AG09309 (cell line): ENCODE data around the gene FBXO4.

ENCODE experiments used
- DNase-seq: peaks from one replicate; pipeline ENCODE4 v3.0.0-alpha.2; 2010; ENCODE audit warnings: low read depth
- H3K4me3 ChIP-seq: 2 replicates; pipeline ENCODE4 v1.5.1; 2011; ENCODE audit warnings: mild to moderate bottlenecking, low read depth, low read length, moderate library complexity; ENCODE audit not compliant: control insufficient read depth
- TF ChIP-seq, protein P1 (sequence below): IDR thresholded peaks from 2 replicates; pipeline ENCODE4 v1.5.1; 2011; ENCODE audit warnings: mild to moderate bottlenecking, low read depth, low read length, inconsistent platforms; ENCODE audit not compliant: insufficient read depth, control insufficient read depth; ENCODE audit errors: missing control alignments

FBXO4 gene

DNA sequence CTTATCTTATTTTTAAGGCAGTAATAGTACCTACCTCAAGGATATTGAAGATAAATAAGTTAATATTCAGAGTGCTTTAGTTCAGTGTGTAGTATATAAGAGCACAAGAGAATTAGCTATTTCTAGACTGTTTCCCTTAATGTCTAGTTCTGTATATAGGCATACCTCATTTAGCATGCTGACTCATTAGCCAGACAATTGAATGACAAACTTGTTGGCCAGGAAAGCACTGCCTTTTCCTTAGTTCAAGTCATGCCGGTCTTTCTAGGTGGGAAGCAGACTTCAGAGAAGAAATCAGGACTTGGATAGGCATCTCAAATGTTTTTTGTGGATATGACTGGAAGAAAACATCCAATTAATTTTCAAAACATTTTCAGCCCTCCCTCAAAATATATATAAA lies 3.2 kb upstream of the FBXO4 start:
- no peak overlapping the region for H3K4me3 ChIP-seq
- TF ChIP-seq, protein P1, sequence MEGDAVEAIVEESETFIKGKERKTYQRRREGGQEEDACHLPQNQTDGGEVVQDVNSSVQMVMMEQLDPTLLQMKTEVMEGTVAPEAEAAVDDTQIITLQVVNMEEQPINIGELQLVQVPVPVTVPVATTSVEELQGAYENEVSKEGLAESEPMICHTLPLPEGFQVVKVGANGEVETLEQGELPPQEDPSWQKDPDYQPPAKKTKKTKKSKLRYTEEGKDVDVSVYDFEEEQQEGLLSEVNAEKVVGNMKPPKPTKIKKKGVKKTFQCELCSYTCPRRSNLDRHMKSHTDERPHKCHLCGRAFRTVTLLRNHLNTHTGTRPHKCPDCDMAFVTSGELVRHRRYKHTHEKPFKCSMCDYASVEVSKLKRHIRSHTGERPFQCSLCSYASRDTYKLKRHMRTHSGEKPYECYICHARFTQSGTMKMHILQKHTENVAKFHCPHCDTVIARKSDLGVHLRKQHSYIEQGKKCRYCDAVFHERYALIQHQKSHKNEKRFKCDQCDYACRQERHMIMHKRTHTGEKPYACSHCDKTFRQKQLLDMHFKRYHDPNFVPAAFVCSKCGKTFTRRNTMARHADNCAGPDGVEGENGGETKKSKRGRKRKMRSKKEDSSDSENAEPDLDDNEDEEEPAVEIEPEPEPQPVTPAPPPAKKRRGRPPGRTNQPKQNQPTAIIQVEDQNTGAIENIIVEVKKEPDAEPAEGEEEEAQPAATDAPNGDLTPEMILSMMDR = no peak
- DNase-seq = no peak

DNA sequence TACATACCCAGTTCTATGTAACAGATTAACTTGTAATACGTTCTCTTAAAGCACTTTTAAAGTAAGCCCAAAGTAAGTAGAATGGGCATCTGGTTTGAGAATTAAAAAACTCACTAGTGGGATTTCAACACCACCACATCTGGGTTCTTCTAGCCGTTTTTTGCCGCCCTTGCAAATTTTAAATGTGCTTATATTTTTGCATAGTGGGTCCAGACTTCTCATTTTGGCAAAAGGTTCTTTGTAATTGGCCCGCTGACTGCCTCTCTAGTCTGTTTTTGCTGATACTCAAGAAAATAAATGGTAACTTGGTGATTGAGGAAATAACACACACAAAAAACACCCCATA lies 582 bp upstream of the FBXO4 start:
- DNase-seq = no peak
- H3K4me3 ChIP-seq = peak overlapping the region; percentile 71
- TF ChIP-seq, protein P1 = no peak

DNA sequence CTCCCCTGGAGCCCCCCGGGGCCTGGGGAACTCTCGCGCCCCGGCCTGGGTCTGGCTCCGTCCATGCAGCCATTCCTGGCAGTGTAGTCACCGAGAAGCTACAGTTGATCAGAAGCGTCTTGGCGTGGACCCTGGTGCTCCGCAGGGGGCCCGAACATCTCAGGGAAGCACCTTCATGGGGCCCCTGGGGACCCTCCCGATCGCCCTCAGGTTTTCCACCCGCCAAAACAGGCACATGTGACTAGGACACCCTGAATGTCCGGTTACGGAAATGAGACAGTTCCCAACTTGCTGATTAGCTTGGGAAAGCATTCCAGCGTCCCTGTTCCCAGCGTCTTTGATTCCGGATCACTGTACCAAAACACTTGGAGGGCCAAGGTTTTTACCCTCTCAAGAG lies 472 bp downstream of the FBXO4 start:
- peak overlapping the region; percentile 71 for H3K4me3 ChIP-seq
- TF ChIP-seq, protein P1 = no peak
- DNase-seq = no peak

DNA sequence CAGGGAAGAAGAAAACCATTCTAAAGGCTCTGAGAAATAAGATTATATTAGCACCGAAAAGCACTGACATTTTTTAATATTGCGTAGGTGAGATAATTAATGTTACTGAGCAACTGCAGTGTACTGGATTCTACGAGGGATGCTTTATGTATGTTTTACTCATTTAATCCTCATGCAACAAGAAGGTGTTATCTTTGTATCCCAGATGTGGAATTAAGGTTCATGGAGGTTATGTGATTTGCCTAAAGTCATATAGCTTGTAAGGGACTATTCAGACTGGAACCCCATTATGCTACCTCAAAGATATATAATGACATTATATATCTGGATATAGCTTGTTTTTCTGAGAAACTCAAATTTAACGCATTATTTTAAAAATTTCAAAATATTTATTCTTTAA lies 2.5 kb downstream of the FBXO4 start:
- no peak for DNase-seq
- no peak overlapping the region for H3K4me3 ChIP-seq
- TF ChIP-seq, protein P1 = no peak

DNA sequence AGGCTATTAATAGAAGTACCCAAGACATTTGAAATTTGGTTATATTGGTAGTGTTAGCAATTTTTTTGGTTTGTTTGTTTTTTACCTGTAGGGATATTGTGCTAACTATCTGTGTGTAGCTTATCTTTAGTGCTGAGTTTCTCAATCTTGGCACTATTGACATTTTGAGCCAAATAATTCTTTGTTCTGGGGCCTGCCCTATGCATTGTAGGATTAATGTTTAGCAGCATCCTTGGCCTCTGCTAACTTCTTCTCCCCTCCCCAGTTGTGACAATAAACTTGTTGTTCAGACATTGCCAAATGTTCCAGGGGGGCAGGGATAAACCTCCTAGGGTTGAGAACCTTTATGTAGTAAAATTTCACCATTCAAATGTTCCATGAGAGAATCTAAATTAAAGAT lies 4.0 kb downstream of the FBXO4 start:
- no peak overlapping the region for H3K4me3 ChIP-seq

DNA sequence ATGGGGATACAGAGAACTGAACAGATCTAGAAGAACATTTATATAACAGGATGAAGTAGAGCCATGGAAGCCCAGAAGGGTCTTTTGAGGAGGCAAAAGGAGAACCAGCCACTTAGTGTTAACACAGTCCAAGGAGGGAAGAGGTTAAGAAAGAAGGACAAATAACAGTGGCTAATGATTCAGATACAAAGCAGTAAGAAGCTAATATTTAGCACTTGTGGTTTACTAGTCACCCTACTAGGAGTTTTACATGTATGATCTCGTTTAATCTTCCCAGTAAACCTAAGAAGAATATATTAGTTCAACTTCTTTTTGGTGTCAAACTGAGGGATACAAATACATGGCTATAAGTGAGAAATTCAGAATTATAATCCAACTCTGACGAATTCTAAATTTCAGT lies 7.7 kb downstream of the FBXO4 start:
- TF ChIP-seq, protein P1 = no peak
- no peak overlapping the region for H3K4me3 ChIP-seq

More for the DNA sequence above, 4.0 kb downstream of the FBXO4 start:
- no peak for DNase-seq
- TF ChIP-seq, protein P1 = no peak

DNA sequence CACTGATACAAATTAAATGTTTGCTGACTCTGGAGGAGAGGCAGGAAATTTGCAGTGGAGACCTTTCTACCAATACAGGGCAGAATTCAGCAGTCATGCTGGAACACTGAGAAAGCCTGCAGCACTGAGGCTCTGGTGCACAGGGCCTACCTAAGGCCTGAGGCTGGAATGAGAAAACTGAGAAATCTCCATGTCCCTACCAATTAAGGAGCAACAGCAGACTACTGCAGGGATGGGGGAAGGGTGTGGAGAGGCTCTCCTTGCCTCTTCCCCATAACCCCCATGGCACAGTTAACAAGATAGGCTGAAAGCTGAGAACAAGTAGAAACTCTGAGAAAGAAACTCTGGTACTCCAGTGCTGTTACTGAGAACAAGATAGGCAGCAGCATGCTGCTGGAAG lies 10.5 kb downstream of the FBXO4 start:
- TF ChIP-seq, protein P1 = no peak
- no peak for DNase-seq
- H3K4me3 ChIP-seq = no peak overlapping the region

More for the DNA sequence above, 7.7 kb downstream of the FBXO4 start:
- no peak for DNase-seq
